ENCODE measurements around the gene SEMA3A.

- TF ChIP-seq CTCF (IDR thresholded peaks at IDR 0.05) (no peak), POLR2AphosphoS5 (IDR thresholded peaks at IDR 0.05) (no peak), POLR2A (IDR thresholded peaks at IDR 0.05) (no peak)
Measured at GRCh38 chr7:84187087-84187805, 7.3 kb downstream of the SEMA3A start.

Measured in breast epithelium (tissue), 3 donors.